ENCODE results near the gene TRAPPC6A. TPM values are rescaled to one million over a fixed set of nuclear protein-coding genes. Genes with fewer than 3 reads are reported as not detected.

TRAPPC6A gene
- total and polyA plus RNA-seq, 9 of the 15 experiments (the other 6 are each of a cell fraction or from before 2014, with no cell fraction given): 0.82 to 23.6 (median 11.6) TPM

DNA sequence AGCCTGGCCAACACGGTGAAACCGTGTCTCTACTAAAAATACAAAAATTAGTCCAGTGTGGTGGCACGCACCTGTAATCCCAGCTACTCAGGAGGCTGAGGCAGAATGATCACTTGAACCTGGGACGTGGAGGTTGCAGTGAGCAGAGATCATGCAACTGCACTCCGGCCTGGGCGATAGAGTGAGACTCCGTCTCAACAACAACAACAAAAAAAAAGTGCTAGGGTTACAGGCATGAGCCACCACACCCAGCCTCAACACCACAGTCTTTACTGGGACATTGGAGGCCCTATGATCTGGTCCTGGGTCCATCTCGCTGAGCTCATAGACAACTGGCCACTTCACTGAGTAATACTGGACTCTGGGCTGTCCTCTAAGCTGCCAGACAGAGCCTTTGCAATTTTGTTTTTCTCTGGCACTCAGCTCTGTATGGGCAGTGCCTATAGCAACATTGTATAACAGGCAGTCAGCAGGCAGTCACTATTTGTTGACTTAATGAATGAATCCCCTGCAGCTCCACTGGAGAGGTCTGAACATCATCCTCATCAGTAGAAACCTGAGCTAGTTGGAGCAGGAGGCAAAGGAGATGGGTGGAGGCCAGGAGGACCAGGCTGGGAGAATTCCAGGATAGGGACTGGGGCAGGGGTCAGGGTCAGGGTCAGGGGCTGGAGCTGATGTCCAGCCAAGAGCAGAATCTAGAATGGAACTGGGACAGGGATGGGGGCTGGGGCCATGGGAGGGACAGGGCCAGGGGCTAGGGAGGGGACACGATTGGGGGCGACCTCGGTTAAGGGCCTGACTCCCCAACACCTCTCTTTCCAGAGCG lies 8.7 kb upstream of the TRAPPC6A start (continued):
- TF ChIP-seq, protein P1, sequence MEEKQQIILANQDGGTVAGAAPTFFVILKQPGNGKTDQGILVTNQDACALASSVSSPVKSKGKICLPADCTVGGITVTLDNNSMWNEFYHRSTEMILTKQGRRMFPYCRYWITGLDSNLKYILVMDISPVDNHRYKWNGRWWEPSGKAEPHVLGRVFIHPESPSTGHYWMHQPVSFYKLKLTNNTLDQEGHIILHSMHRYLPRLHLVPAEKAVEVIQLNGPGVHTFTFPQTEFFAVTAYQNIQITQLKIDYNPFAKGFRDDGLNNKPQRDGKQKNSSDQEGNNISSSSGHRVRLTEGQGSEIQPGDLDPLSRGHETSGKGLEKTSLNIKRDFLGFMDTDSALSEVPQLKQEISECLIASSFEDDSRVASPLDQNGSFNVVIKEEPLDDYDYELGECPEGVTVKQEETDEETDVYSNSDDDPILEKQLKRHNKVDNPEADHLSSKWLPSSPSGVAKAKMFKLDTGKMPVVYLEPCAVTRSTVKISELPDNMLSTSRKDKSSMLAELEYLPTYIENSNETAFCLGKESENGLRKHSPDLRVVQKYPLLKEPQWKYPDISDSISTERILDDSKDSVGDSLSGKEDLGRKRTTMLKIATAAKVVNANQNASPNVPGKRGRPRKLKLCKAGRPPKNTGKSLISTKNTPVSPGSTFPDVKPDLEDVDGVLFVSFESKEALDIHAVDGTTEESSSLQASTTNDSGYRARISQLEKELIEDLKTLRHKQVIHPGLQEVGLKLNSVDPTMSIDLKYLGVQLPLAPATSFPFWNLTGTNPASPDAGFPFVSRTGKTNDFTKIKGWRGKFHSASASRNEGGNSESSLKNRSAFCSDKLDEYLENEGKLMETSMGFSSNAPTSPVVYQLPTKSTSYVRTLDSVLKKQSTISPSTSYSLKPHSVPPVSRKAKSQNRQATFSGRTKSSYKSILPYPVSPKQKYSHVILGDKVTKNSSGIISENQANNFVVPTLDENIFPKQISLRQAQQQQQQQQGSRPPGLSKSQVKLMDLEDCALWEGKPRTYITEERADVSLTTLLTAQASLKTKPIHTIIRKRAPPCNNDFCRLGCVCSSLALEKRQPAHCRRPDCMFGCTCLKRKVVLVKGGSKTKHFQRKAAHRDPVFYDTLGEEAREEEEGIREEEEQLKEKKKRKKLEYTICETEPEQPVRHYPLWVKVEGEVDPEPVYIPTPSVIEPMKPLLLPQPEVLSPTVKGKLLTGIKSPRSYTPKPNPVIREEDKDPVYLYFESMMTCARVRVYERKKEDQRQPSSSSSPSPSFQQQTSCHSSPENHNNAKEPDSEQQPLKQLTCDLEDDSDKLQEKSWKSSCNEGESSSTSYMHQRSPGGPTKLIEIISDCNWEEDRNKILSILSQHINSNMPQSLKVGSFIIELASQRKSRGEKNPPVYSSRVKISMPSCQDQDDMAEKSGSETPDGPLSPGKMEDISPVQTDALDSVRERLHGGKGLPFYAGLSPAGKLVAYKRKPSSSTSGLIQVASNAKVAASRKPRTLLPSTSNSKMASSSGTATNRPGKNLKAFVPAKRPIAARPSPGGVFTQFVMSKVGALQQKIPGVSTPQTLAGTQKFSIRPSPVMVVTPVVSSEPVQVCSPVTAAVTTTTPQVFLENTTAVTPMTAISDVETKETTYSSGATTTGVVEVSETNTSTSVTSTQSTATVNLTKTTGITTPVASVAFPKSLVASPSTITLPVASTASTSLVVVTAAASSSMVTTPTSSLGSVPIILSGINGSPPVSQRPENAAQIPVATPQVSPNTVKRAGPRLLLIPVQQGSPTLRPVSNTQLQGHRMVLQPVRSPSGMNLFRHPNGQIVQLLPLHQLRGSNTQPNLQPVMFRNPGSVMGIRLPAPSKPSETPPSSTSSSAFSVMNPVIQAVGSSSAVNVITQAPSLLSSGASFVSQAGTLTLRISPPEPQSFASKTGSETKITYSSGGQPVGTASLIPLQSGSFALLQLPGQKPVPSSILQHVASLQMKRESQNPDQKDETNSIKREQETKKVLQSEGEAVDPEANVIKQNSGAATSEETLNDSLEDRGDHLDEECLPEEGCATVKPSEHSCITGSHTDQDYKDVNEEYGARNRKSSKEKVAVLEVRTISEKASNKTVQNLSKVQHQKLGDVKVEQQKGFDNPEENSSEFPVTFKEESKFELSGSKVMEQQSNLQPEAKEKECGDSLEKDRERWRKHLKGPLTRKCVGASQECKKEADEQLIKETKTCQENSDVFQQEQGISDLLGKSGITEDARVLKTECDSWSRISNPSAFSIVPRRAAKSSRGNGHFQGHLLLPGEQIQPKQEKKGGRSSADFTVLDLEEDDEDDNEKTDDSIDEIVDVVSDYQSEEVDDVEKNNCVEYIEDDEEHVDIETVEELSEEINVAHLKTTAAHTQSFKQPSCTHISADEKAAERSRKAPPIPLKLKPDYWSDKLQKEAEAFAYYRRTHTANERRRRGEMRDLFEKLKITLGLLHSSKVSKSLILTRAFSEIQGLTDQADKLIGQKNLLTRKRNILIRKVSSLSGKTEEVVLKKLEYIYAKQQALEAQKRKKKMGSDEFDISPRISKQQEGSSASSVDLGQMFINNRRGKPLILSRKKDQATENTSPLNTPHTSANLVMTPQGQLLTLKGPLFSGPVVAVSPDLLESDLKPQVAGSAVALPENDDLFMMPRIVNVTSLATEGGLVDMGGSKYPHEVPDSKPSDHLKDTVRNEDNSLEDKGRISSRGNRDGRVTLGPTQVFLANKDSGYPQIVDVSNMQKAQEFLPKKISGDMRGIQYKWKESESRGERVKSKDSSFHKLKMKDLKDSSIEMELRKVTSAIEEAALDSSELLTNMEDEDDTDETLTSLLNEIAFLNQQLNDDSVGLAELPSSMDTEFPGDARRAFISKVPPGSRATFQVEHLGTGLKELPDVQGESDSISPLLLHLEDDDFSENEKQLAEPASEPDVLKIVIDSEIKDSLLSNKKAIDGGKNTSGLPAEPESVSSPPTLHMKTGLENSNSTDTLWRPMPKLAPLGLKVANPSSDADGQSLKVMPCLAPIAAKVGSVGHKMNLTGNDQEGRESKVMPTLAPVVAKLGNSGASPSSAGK (IDR thresholded peaks at IDR 0.05): no peak
- TF ChIP-seq ZNF561 (CRISPR knock-in tag; conservative IDR thresholded peaks at IDR 0.05): no peak

All from K562 (cell line).